Left renal pelvis (tissue), 4 donors: Measurements from ENCODE around the gene SOCS4. TPM values are rescaled to one million over a fixed set of nuclear protein-coding genes. Genes with fewer than 3 reads are reported as not detected.
A peak's percentile ranks its signal among the peaks of the same experiment; 100 is the strongest.
"Not testable (repeated sequence)": the region's sequence is repeated elsewhere in the genome, so short reads cannot be mapped to it uniquely, and the experiment has no call there.

Experiments
- DNase-seq, 4 donors: peaks; one replicate each; pipeline ENCODE4 v3.0.0-alpha.2; 2013; ENCODE audit warnings: low read depth in 4 of 4, low spot score in 3 of 4
- polyA plus RNA-seq, 4 donors: library from polyadenylated mRNA; unstranded; fragments of 120-200 nt; gene quantifications; one replicate each; pipeline ENCODE4 v1.2.1, GENCODE V29; 2013; ENCODE audit not compliant: insufficient read length in 4 of 4

The SOCS4 gene
- polyA plus RNA-seq, 4 donors, result 14.6 to 21.8 (median 19.8) TPM

DNA sequence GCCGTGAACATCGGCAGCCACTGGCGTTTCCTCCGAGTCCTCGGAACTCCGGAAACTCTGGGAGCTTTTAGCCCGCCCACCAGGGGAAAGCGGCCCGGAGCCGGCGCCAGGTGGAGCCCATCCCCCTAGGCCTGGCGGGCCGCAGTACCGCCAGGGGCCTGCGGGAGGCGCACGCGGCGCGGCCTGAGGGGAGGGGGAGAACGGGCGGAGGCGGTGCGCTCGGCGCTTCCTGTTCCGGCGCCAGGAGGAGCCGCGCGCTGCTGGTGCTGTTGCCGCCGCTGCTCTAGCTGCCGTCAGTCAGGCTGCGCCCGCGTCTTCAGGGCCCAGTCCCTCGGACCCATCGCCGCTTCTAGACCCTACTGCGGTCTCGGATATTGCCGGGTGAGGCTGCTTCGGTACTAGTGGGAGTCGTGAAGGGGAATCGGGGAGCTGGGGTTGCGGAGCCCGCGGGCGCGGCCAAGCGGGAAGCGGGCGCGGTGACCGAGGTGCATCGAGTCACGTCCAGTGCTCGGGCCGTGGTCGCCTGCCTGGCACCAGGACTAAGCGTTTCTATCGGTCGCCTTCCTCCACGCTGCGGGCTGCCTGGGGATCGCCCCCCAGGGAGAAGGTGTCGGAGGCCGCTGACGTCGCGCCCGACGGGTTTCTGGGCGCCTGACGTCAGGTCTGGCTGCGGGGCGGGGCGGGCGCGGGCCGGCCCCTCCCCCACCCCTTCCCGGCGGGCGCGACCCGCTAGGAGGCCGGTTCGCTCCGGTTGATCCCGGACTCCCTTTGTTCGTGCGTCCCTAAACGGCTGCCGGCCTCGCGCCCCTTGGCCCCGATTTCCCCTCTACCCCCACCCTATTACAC, 24.6 kb downstream of the SOCS4 start, which contains the start of gene MAPK1IP1L:
MAPK1IP1L (plus strand) TSS at position 225 of the 846 bp plus-strand sequence. CDS start 10,037 bp downstream, outside the sequence.
- peak; percentile 85 to 92 (median 88) for DNase-seq

DNA sequence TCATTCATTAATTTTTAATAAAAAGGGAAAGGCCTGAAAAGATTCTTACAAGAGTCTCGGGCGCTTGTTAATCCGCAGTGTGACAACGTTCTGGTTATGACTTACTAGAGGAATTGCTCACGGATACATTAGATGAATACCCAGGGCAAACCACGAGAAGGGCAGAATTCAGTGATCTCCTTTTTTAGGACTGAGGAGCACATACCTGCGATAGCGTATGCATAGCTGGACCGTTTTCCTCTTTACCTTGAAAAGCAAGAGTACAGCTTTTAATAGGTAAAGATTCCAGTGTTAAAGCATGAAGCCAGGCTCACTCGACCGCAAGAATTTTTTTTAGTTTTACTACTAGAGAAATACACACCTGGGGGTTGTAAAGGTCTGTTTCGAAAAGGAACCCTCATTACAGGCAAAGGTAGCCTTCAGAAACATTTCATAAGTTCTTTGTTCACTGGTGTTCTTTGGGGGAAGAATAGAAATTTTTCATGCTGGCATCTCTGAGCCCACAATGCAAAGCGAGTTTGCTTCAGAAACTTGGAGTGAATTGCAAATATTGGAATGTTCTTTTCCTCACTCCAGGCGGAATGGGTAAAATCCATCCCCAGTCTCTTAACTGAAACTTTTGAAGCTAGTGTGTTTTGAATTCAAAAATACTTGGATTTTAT, 25.4 kb downstream of the SOCS4 start:
- no peak for DNase-seq

DNA sequence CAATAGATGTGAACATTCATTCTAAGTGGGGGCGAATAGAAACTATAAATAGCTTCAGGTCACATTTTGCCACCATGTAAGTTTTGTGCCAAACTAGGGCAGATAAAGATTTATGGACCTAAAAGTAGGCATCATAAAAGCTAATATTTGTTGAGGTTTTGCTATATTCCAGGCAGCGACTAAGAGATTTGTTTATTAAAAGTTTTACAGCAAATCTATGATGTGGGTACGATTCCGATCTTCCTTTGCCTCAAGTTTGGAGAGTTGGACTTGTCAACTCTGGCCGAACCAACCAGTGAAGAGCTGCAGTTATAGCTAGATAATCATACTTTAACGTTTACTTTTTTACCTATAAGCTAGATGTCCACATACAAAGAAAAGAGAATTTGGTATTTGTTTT, 26.0 kb downstream of the SOCS4 start:
- no peak for DNase-seq

DNA sequence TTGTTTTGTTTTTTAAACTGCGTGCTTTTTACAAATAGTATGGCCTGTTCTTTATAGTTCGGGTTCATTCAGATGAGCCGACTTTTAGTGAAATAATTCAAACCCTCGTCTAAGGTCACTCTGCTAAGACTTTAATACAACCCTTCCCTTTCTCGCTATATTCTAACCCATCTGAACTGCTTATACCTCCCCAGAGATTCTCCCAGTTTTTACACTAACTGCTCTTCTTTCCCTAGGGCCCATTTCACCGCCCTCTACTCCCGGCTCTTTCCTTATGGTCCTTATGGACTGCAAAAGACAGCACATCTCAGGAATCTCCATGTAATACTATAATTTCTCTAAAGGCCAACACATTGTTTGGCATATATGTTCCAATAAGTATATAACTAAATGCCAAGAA, 26.5 kb downstream of the SOCS4 start:
- no peak for DNase-seq

DNA sequence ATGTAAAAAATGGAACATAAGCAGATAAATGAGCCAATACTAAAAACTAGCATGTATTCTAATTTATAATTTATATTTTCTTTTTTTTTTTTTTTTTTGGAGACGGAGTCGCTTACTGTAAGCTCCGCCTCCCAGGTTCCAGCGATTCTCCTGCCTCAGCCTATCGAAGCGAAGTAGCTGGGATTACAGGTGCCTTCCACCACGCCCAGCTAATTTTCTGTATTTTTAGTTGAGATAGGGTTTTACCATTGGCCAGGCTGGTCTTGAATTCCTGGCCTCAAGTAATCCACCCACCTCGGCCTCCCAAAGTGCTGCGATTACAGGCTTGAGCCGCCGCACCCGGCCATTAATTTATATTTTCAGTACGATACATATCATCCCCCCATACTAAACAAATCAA, 27.1 kb downstream of the SOCS4 start:
- no peak for DNase-seq

DNA sequence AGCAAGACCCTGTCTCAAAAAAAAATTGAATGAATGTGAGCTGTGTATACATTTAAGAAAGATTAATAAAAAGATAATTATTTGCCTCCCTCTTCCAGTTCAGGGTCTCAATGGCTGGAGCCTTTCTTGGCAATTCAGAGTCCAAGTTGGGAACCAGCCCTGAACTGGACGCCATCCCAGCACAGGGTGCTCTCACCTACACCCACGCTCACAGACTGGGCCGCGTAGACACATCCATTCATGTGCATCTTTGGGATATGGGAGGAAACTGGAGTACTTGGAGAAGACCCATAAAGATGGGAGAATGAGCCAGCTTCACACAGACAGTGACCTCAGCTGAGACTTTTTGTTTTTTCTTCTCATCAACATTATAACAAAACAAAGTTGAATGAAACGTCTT, 30.9 kb downstream of the SOCS4 start:
- DNase-seq, result no peak

DNA sequence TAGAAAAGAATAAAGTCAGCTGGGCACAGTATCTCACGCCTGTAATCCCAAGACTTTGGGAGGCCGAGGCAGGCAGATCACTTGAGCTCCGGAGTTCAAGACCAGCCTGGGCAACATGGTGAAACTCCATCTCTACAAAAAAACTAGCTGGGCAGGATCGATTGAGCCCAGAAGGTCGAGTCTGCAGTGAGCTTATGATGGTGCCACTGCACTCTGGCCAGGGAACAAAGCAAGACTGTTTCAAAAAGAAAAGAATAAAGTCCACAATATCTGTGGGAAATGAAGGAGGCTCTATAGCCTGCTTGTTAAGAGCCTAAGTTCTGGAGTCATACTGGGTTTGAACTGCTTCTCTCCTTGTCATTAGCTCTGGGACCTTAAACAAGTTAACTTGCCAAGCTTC, 32.3 kb downstream of the SOCS4 start:
- DNase-seq, result no peak

DNA sequence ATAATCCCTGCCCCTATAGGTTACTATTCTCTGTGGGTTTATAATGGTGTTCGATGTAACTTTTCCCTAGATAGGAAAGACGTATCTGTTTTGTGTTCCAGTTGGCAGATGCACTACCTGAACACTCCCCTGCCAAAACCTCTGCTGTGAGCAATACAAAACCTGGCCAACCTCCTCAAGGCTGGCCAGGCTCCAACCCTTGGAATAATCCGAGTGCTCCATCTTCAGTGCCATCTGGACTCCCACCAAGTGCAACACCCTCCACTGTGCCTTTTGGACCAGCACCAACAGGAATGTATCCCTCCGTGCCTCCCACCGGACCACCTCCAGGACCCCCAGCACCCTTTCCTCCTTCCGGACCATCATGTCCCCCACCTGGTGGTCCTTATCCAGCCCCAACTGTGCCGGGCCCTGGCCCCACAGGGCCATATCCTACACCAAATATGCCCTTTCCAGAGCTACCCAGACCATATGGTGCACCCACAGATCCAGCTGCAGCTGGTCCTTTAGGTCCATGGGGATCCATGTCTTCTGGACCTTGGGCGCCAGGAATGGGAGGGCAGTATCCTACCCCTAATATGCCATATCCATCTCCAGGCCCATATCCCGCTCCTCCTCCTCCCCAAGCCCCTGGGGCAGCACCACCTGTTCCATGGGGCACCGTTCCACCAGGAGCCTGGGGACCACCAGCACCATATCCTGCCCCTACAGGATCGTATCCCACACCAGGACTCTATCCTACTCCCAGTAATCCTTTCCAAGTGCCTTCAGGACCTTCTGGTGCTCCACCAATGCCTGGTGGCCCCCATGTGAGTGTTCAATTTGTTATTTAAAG, 35.7 kb downstream of the SOCS4 start:
- no peak for DNase-seq

DNA sequence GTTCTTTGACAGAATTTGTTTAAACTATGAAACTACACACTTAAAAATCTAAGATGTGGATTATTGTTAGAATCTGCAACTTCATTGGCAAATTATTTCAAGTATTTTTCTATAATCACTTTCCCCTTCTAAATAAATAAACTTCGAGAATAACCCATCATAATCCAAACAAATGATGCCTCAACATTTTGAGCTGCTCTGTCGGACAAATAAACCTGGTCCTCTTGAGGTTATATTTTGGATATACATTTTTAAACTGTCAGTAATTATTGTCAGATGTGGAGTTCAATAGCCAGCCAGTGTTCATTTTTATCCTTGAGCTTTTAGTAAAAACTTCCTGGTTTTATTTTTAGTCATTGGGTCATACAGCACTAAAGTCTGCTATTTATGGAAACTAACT, 37.9 kb downstream of the SOCS4 start:
- not testable (repeated sequence) for DNase-seq

DNA sequence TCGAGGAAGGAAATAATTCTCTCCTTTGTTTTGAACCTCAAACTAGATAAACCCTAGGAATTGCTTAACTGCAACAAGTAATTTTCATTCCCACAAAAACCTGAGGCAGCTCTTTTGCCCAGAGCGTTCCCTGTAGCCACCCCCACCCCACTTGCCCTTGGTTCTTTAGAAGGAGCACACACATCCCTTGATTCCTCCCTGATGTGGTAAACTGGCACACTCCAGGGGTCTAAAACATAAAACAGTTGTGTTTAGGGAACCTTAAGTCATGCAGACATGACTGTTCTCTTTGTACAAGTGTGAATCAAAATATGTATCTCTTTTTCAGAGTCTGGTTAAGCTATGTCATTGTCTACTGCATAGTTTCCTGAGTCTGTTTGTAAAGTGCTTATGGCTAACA, 38.4 kb downstream of the SOCS4 start:
- no peak for DNase-seq

DNA sequence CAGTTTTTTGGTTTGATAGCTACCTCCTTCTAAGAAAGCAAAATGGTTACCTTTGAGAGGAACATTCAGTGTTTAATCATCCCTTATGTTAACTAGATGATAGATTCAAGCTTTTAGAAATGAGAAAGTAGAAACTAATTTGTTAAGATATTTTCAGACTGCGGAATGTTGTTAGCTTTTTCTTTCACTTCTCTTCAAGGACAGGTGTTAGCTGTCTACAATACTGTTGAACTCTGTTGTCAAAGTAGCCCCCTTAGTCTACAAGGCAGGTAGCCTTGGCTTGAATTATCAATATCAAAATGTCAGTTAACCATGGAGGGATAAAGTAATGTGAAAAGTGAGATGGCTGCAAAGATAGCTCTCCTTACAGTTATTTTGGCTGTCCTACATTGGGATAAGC, 39.2 kb downstream of the SOCS4 start:
- DNase-seq, result no peak

DNA sequence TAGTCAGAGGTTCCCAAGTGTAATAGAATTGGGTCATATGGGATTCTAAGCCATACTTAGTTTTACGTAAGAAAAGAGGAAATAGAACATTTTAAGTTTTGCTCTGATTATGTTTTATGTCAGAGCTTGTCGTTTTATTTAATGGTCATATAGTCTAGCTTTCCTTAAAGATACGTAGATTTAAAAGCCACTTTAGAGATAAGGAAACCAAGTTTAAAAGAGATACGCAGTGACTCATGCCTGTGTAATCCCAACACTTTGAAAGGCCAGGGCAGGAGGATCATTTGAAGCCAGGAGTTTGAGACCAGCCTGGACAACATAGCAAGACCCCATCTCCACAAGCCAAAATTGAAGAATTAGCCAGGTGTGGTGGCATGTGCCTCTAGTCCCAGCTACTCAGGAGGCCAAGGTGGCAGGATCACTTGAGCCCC, 44.0 kb downstream of the SOCS4 start:
- no peak for DNase-seq

DNA sequence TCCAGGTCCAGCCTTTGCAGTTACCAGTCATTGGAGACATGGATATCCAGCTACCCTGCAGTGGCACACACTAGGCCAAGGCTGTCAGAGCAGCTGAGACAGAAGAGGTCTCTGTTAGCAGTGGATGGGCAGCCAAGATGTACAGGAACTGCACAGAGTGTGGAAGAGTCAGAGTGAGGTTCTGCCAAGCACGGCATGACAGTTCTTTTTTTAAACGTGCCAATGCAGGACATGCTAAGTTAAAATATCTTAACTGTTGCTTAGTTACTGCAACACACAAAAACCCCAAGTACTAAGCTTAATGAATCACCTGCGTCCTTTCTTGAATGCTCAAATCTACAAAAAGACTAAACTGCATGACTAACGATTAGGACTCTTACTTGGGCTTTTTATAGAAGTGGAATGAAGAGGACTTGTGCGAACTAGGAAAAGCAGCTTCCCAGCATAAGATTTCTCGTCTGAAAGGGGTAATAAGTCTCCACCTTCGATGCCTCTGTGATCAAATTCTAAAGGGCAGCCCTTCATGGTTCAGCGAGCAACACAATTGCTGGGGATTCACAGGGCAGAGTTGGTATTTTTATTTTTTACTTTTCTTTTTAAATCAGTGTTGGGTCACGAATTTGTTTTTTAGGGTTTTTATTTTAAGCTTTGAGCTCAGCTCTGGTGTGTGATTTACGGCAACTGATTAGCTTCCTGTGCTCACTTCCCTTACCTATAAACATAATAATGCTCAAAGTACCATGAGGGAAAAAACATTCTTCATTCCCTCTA, 45.0 kb downstream of the SOCS4 start:
- no peak for DNase-seq

DNA sequence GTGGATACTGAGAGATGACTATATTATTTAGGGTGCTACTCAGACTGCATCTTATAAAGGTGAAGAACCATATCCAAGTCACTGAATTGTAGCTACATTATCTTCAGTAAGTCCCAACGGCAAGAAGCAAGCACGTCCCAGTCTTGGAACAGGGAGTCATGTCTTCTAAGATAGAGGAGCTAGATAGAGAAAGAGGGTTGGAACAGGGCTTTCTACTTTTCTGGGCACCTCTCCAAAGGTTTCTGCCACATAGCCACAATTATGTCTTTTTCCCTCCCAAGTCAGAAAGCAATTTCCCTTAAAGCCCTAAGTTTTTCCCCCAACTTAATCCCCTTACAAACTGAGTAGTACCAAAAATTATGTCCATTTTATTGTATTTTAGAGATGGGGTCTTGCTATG, 46.8 kb downstream of the SOCS4 start:
- no peak for DNase-seq

DNA sequence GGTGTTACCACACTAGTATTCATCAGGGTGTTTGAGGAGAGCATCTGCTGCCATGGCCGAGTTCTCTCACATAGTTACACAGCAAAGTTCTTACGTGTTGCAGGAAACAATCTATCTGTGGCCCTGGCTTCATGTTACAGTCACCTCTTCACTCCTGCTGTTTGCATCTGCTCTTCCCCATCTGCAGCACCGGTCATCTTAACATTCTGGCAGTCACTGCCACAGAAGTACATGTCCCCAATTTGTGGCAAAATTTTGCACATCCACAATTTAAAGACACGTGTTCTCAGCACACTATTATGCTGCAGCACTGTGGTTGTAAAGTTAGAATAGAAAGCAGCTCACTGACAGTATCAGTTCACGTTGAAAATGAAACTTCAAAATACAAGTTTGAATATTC, 47.6 kb downstream of the SOCS4 start:
- DNase-seq, result no peak

DNA sequence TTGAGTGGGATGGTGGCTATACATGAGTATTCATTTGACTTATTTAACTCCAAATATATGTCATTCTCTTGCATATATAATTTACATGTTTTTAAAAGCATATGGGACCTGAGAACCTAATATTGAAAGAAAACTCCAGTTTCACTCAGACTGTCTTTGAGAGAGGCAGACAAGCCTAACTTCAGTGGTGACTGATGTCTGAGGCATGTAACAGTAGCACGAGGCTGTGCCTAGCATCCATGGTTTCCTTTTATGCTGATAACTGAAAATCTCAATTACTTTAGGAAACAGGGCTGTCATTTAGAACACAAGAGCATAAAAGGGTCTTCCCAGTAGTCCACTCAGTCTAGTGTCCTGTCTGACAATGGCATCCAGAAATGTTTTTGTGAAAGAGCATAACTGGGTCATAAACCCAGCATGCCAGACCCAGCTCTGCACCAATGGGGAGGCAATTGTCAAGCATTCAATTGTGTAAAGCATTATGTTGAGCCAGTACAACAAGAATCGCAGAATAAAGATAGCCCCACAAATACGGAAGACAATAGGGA, 48.7 kb downstream of the SOCS4 start:
- no peak for DNase-seq

DNA sequence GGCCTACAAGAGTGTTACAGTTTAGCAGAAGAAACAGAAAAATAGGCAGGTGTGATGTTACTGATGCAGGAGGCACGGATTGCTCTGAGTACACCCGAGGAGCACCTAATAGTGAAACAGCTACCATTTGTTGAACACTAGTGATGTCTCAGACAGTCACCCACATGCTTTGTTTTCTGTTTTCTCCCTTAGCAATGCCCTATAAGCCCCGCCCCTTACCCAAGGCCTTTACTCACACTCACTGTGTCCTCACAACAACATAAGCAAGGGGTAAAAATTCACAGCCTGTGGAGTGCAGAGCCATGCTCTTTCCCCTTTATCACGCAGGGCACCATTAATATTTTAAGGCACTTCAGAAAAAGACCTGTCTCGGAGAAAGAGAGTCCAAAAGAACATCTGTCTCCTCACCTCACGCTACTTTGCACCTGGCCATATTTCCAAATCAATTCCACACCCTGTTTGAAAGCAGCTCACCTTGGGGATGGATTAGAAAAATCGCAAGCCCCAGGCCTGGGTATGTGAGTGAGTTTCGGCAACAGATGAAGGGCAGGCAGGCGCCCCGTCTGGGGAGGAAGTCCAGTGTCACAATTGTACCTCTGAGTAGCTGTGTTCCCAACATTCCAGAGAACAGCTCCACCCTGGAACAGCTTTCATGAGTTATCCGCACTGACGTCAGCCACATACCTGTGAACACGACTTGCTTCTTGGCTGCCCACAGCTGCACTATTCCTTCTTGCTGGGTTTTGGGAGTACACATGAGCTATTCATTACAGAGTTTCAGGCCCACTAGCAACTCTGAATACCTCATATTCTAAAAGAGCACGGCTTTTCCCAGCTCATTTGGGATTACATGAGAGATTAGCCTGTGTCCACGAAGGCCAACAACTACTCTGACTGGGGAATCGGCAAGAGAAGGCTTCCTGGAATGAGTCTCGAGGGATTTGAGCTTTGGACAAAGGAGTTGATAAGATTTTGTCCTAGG, 50.4 kb downstream of the SOCS4 start:
- no peak for DNase-seq

DNA sequence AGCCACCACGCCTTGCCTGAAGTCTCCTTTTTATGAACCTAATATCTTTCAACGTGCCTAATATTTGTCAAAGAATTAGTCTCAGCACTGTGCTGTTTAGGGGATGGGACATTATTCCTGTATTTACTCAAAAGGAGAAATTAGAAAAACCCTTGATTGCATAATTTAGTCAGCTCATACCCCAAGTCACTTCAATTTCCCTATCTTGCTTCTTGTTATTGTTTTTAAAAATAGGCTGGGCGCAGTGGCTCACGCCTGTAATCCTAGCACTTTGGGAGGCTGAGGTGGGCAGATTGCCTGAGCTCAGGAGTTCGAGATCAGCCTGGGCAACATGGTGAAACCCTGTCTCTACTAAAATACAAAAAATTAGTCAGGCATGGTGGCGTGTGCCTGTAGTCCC, 52.9 kb downstream of the SOCS4 start:
- not testable (repeated sequence) for DNase-seq
